NCI-H2107 (cell line): ENCODE measurements around the gene NDUFAF7.
"Not testable (repeated sequence)": the region's sequence is repeated elsewhere in the genome, so short reads cannot be mapped to it uniquely, and the experiment has no call there.

Source experiments
- DNase-seq: peaks from one replicate; lab custom pipeline; 2025; lab: John Stamatoyannopoulos, UW

Gene NDUFAF7

GRCh38 chr2:37283207-37283606 lies 51.7 kb downstream of the NDUFAF7 start:
- DNase-seq, result no peak

GRCh38 chr2:37284381-37284780 lies 52.9 kb downstream of the NDUFAF7 start:
- no peak for DNase-seq

- no peak for DNase-seq
Observed at GRCh38 chr2:37287966-37288365, 56.5 kb downstream of the NDUFAF7 start.

- no peak for DNase-seq
Observed at GRCh38 chr2:37291680-37292079, 60.2 kb downstream of the NDUFAF7 start.

DNA sequence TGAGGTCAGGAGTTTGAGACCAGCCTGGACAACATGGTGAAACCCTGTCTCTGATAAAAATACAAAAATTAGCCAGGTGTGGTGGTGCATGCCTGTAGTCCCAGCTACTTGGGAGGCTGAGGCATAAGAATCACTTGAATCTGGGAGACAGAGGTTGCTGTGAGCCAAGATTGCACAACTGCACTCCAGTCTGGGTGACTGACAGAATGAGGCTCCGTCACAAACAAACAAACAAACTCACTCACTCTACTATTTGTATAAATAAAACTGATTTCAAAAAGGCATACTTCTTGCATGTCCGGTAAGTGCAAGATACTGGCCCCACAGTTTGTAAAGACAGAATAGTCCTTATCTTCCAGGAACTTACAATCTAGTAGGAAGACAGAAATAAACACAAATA lies 63.4 kb downstream of the NDUFAF7 start:
- DNase-seq, result not testable (repeated sequence)

DNA sequence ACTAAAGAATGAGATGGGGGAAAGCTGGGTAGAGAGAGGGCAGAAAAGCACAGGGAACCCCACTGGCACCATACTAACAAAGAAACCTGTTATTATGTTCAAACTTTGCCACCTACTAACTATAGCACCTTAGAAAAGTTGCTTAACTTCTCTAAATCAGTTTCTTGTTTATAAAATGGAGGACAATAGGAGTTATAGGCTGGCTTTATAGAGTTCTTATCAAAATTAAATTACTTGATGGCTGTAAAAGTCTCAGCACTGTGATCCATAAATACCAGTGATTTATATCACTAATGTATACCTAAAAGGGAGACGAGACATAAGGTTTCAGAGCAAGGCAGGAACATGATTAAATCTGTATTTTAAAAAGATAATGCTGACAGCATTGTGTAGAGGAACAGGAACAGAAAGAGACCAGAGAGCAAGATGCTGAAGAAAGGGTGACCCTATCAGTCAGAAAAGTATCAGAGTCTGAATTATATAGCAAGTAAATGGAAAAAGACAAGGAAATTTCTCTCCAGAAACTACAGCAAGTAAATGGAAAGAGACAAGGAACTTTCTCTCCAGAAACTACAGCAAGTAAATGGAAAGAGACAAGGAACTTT lies 64.1 kb downstream of the NDUFAF7 start:
- no peak for DNase-seq

- DNase-seq, result no peak
Observed at GRCh38 chr2:37297632-37298031, 66.2 kb downstream of the NDUFAF7 start.
